Measurements from ENCODE around the gene MORF4L1. TPM values are rescaled to one million over a fixed set of nuclear protein-coding genes. Genes with fewer than 3 reads are reported as not detected.
"Not testable (repeated sequence)": the region's sequence is repeated elsewhere in the genome, so short reads cannot be mapped to it uniquely, and the experiment has no call there.

Gene MORF4L1
- total and polyA plus RNA-seq, 11 donors = 162 to 549 (median 328) TPM

DNA sequence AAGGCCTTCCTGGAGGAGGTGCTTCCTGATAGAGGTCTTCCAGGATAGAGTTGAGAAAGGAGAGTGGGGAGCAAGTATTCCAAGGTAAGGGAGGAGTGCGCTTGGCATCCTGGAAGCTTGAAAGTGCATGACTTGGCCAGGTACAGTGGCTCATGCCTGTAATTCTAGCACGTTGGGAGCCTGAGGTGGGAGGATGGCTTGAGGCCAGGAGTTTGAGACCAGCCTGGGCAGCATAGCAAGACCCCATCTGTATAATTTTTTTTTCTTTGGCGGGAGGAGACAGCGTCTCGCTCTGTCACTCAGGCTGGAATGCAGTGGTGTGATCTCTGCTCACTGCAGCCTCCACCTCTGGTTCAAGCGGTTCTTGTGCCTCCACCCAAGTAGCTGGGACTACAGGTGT, 19.2 kb upstream of the MORF4L1 start:
- TF ChIP-seq CTCF (IDR thresholded peaks at IDR 0.05) (no peak), POLR2A (IDR thresholded peaks at IDR 0.05) (no peak)
- no peak for ATAC-seq
- intact Hi-C loops (cut with DNase I) = no loop called here
- Histone ChIP-seq H3K27ac (no peak overlapping the region), H3K36me3 (no peaks in the 10 kb centered on the region), H3K4me1 (no peaks in the 10 kb centered on the region), H3K27me3 (no peaks in the 10 kb centered on the region), H3K4me3 (no peak overlapping the region), H3K9me3 (no peaks in the 10 kb centered on the region)
- DNase-seq = no peak
- WGBS, 4 donors = 94 to 99% (median 97%) methylated on average over 6 of the region's 6 CpGs

GRCh38 chr15:78854833-78855372, 17.8 kb upstream of the MORF4L1 start:
- WGBS, 4 donors = 91 to 99% (median 96%) methylated on average over 2 of the region's 2 CpGs
- no peaks in the 10 kb centered on the region for H3K36me3 ChIP-seq
- H3K27ac ChIP-seq = no peak overlapping the region
- H3K4me1 ChIP-seq = peaks cover 0 to 4% (median 0%) of the 10 kb centered on the region in 12 donors
- H3K27me3 ChIP-seq = no peaks in the 10 kb centered on the region
- no peak for TF ChIP-seq POLR2A (IDR thresholded peaks at IDR 0.05)
- no peak for TF ChIP-seq CTCF (IDR thresholded peaks at IDR 0.05)
- ATAC-seq (no peak), DNase-seq (no peak)
- no peaks in the 10 kb centered on the region for H3K9me3 ChIP-seq
- no peak overlapping the region for H3K4me3 ChIP-seq
- intact Hi-C loops (cut with DNase I) = no loop called here

DNA sequence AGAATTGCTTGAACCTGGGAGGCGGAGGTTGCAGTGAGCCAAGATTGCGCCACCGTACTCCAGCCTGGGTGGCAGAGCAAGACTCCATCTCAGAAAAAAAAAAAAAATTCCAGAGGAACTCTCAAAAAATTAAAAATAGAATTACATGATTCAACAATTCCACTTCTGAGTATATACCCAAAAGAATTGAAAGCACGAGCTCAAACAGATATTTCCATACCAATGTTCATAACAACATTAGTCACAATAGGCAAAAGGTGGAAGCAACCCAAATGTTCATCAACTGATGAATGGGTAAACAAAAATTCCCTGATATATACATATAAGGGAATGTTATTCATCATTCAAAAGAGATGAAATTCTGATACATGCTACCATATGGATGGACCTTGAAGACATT, 16.9 kb upstream of the MORF4L1 start:
- H3K27me3 ChIP-seq = no peaks in the 10 kb centered on the region
- H3K4me1 ChIP-seq = peaks cover 0 to 6% (median 0%) of the 10 kb centered on the region in 12 donors
- intact Hi-C loops (cut with DNase I) = no loop called here
- H3K36me3 ChIP-seq = no peaks in the 10 kb centered on the region
- no peak for ATAC-seq
- H3K4me3 ChIP-seq = no peak overlapping the region
- no peaks in the 10 kb centered on the region for H3K9me3 ChIP-seq
- no peak for DNase-seq
- WGBS, 4 donors = 61 to 66% (median 65%) methylated on average over 4 of the region's 4 CpGs
- H3K27ac ChIP-seq = no peak overlapping the region
- TF ChIP-seq POLR2A (IDR thresholded peaks at IDR 0.05) = no peak
- TF ChIP-seq CTCF (IDR thresholded peaks at IDR 0.05) = no peak

DNA sequence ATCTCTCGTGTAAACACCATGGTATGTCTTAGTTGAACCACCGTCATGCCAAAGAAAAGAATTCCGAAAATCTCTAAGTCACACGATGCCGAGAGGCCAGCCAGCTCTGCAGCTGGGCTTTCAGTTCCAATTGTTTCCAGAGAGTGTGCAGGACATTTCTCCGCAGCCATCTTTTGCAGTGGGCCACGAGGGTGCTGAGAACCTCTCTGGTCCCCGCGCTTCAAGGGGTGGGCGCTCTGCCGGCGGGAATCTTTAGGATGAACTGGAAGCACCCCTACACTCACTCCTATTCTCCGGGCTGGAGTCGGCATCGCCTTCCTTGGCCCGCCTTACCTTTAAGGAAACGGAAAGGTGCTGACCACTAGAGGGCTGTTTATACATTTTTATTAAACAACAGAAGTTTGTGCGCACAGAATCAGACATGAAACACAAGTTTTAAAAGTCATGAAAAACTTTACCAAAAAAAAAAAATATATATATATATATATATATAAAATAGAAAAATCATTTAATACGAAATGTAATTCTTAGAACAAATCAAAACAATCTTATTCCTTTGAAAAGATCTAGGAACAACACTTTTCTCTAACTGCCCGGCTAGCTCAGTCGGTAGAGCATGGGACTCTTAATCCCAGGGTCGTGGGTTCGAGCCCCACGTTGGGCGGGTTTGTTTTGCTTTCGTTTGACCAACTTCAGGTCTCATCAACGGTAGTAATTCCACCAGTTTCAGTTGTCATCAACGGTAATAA, 12.5 kb upstream of the MORF4L1 start:
- ATAC-seq (peak; percentile 65 to 94 (median 87)), DNase-seq (peak; percentile 43 to 78 (median 63))
- H3K27me3 ChIP-seq = no peaks in the 10 kb centered on the region
- peaks cover 0 to 6% (median 0%) of the 10 kb centered on the region in 12 donors for H3K4me1 ChIP-seq
- intact Hi-C loops (cut with DNase I) = loop anchor here in 3 of 10 donors (2.0 to 10.0 kb wide), 3 partner anchors 45 to 325 kb away; partner anchors contain the start of gene ADAMTS7 (in 1 of the 3)
- H3K36me3 ChIP-seq = no peaks in the 10 kb centered on the region
- WGBS, 4 donors = 2 to 3% (median 3%) methylated on average over 27 to 28 of the region's 28 CpGs
- peak overlapping the region in 11 of 12 donors; percentile 12 to 66 (median 50) for H3K4me3 ChIP-seq
- TF ChIP-seq CTCF (IDR thresholded peaks at IDR 0.05) (peak; percentile 30 to 73 (median 59)), POLR2A (IDR thresholded peaks at IDR 0.05) (no peak)
- H3K9me3 ChIP-seq = no peaks in the 10 kb centered on the region
- peak overlapping the region in 9 of 12 donors; percentile 8 to 70 (median 33) for H3K27ac ChIP-seq

- not testable (repeated sequence) for ATAC-seq, H3K36me3 ChIP-seq, H3K27ac ChIP-seq, H3K27me3 ChIP-seq, H3K4me3 ChIP-seq, H3K4me1 ChIP-seq, DNase-seq, H3K9me3 ChIP-seq
- 96 to 98% (median 97%) methylated on average over 10 of the region's 10 CpGs for WGBS, 4 donors
- intact Hi-C loops (cut with DNase I) = loop anchor here in 2 of 10 donors (10.0 kb wide), 2 partner anchors 51 to 319 kb away; partner anchors contain the start of gene ADAMTS7 (in 1 of the 2)
Observed at GRCh38 chr15:78865585-78865984, 7.1 kb upstream of the MORF4L1 start.

GRCh38 chr15:78866031-78866430, 6.7 kb upstream of the MORF4L1 start:
- WGBS, 4 donors = 84 to 87% (median 85%) methylated on average over 8 of the region's 8 CpGs
- not testable (repeated sequence) for H3K36me3 ChIP-seq, ATAC-seq, H3K4me3 ChIP-seq, H3K27me3 ChIP-seq, DNase-seq, H3K9me3 ChIP-seq, H3K27ac ChIP-seq, H3K4me1 ChIP-seq
- intact Hi-C loops (cut with DNase I) = loop anchor here in 2 of 10 donors (10.0 kb wide), 2 partner anchors 51 to 319 kb away; partner anchors contain the start of gene ADAMTS7 (in 1 of the 2)

Data from heart left ventricle (tissue), 16 donors.